GM12878 (cell line): ENCODE results near the gene NRXN3.

Experiments used
- CTCF ChIP-seq, 3 experiments: IDR thresholded peaks in 2 of 3; conservative IDR thresholded peaks in 1 of 3; 2 replicates each; pipeline ENCODE4 v1.5.1; 2011; ENCODE audit warnings: low read depth in 3 of 3, low read length in 3 of 3, mild to moderate bottlenecking in 3 of 3, control low read depth in 2 of 3, moderate library complexity in 2 of 3, inconsistent platforms in 1 of 3, mixed read lengths in 1 of 3; ENCODE audit not compliant: control insufficient read depth in 2 of 3, insufficient read depth in 1 of 3; ENCODE audit errors: extremely low read depth in 1 of 3
- MYC ChIP-seq: IDR thresholded peaks from 2 replicates; pipeline ENCODE4 v1.6.1; 2011; ENCODE audit warnings: mild to moderate bottlenecking, low read length, moderate library complexity, inconsistent platforms; ENCODE audit not compliant: insufficient read depth, insufficient replicate concordance, insufficient read length, severe bottlenecking
- TAF1 ChIP-seq: IDR thresholded peaks from 2 replicates; pipeline ENCODE4 v1.6.1; 2011; ENCODE audit warnings: mild to moderate bottlenecking, low read depth, low read length, borderline replicate concordance

DNA sequence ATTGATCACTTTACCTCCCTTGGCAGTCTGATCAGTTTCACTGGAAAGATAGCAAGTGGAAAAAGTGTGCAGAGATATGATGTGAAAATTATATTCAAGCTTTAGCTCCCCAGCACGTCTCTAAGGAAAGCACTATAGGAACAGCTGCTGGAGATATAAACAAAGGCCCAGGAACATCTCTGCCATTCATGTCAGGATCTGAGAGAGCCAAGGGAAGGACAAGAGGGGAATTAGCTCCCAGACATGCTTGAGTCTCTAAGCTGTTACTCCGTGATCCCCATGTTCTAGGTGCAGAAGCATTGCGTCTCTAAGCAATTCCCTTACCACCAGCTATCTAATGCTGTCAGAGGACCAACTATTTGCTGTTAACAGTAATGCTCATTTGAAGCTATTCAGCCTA, 1341.0 kb downstream of the NRXN3 start:
- TF ChIP-seq MYC (no peak), TAF1 (no peak), CTCF (IDR thresholded peaks at IDR 0.05 in 2 of 3, conservative IDR thresholded peaks at IDR 0.05 in 1 of 3; ENCODE audit: control insufficient read depth in 2 of 3, extremely low read depth in 1 of 3, insufficient read depth in 1 of 3, low read depth in 3 of 3, low read length in 3 of 3) (no peak)
